ENCODE results near the gene WNT5A. TPM values are rescaled to one million over a fixed set of nuclear protein-coding genes. Genes with fewer than 3 reads are reported as not detected.

WNT5A gene
- total and polyA plus RNA-seq, 9 of the 15 experiments (the other 6 are each of a cell fraction or from before 2014, with no cell fraction given): 0.11 TPM; not detected in 8

DNA sequence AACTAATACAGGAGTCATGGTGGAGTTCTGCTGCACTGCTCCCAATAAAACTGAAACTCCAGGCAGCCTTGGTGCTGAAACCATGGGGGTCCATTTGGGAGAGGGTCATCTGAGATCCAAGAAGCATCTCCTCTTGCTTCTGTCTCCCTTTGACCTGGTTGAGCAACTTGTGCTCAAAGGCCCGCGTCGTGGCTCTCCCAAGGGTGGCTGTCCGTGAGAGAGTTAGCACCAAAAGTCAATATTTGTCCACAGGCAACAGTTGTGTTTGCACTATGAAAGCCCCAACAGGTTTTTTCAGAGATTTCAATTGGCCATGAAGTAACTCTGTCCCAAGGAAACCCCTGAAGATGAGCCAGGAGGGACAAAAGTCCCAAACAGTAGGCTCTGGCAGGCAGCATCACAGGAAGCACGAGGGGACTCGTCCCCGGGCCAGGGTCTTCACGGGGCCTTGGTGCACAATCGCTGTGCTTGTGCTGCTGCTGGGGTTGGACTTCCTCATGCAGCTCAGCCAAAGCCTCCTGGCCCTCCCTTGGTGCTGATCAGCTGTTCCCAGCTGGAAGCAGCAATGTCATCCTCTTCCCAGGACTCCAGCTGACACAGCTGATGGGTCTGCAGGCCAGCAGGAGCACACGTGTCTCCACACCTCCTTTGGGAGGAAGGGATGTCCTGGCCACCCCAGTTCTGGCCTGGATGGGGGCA is 39.4 kb upstream of the WNT5A start (continued):
- TF ChIP-seq ZBTB1 (CRISPR knock-in tag; IDR thresholded peaks at IDR 0.05; ENCODE audit: borderline replicate concordance, low read depth): no peak
- TF ChIP-seq PHTF2 (CRISPR knock-in tag; IDR thresholded peaks at IDR 0.05): no peak
- TF ChIP-seq SIRT6 (IDR thresholded peaks at IDR 0.05; ENCODE audit: low read depth, low read length): no peak
- TF ChIP-seq BRD4 (IDR thresholded peaks at IDR 0.05): no peak

GRCh38 chr3:55525436-55525835 is 38.3 kb upstream of the WNT5A start:
- WGBS (ENCODE audit: insufficient coverage, low coverage, missing lambda C conversion rate): 0% methylated on average over 1 of the region's 3 CpGs
- in situ Hi-C loops (cut with MboI): no loop called here
- no peak overlapping the region for H3K4me2 ChIP-seq (ENCODE audit: insufficient read depth, low read length)
- no peaks in the 10 kb centered on the region for H3K79me2 ChIP-seq (ENCODE audit: control insufficient read depth, insufficient read depth, low read length)
- H3K27ac ChIP-seq (ENCODE audit: extremely low read depth, low read depth, low read length): no peak overlapping the region
- H3K9ac ChIP-seq (ENCODE audit: insufficient read depth in 1 of 2, low read depth in 2 of 2, low read length in 2 of 2): no peak overlapping the region
- no peak overlapping the region for H3K4me3 ChIP-seq
- H2AFZ ChIP-seq (ENCODE audit: low read depth, low read length): no peak overlapping the region
- no peaks in the 10 kb centered on the region for H3K9me1 ChIP-seq (ENCODE audit: control insufficient read depth, insufficient read depth, low read length)
- no peaks in the 10 kb centered on the region for H4K20me1 ChIP-seq (replicated peaks; ENCODE audit: control insufficient read depth, insufficient read depth, low read length)
- H3K36me3 ChIP-seq (ENCODE audit: control insufficient read depth, insufficient read depth, low read length): no peaks in the 10 kb centered on the region
- DNase-seq (ENCODE audit: extremely low read depth in 1 of 4, low spot score in 3 of 4) (no peak), ATAC-seq (no peak), FAIRE-seq (no peak)
- CTCF ChIA-PET (ENCODE audit: low intra/inter-chr PET ratio): no interaction called here
- intact Hi-C loops (cut with micrococcal nuclease): no loop called here
- H3K4me1 ChIP-seq (replicated peaks in 1 of 2; ENCODE audit: control insufficient read depth in 2 of 2, insufficient read depth in 2 of 2, low read length in 2 of 2): no peaks in the 10 kb centered on the region
- BruUV-seq (replicated peaks): no TSS peak
- TF ChIP-seq VEZF1 (CRISPR knock-in tag; IDR thresholded peaks at IDR 0.05) (no peak), SMAD3 (CRISPR knock-in tag; conservative IDR thresholded peaks at IDR 0.05) (no peak), ZBTB7A (IDR thresholded peaks at IDR 0.05; ENCODE audit: borderline replicate concordance, control insufficient read depth, low read depth, low read length) (no peak), RBFOX2 (IDR thresholded peaks at IDR 0.05; ENCODE audit: low read depth, low read length) (no peak), HNRNPLL (IDR thresholded peaks at IDR 0.05; ENCODE audit: low read depth, low read length, poor library complexity, severe bottlenecking) (no peak), RFX7 (CRISPR knock-in tag; IDR thresholded peaks at IDR 0.05) (no peak), ZSCAN29 (IDR thresholded peaks at IDR 0.05) (no peak)
- TF ChIP-seq, protein P1, sequence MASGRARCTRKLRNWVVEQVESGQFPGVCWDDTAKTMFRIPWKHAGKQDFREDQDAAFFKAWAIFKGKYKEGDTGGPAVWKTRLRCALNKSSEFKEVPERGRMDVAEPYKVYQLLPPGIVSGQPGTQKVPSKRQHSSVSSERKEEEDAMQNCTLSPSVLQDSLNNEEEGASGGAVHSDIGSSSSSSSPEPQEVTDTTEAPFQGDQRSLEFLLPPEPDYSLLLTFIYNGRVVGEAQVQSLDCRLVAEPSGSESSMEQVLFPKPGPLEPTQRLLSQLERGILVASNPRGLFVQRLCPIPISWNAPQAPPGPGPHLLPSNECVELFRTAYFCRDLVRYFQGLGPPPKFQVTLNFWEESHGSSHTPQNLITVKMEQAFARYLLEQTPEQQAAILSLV (tag; IDR thresholded peaks at IDR 0.05): no peak
- H3K9me3 ChIP-seq (replicated peaks; ENCODE audit: control insufficient read depth, insufficient read depth, low read depth, low read length): no peaks in the 10 kb centered on the region
- POLR2A ChIA-PET: no interaction called here
- no peaks in the 10 kb centered on the region for H3K27me3 ChIP-seq (ENCODE audit: control insufficient read depth in 2 of 2, insufficient read depth in 2 of 2, low read length in 2 of 2)

All from K562 (cell line).